ENCODE data around the gene HK3.
"Not testable (repeated sequence)": the region's sequence is repeated elsewhere in the genome, so short reads cannot be mapped to it uniquely, and the experiment has no call there.

Gene HK3

DNA sequence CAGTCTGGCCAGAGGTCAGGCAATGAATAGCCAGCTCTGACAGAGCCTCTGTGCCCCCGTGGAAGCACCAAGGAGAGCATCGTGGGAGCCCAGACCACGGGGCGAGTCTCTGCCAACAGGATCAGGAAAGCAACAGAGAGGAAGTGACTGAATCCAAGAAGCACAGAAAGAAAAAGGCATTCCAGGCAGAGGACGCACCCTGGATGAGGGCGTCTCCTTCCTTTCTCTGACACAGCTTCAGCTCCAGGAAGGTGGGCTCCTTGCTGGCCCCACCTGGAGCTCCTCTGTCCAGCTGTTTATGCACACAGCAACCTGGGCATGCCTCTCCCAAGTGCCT, 16.6 kb downstream of the HK3 start:
- DNase-seq (ENCODE audit: low spot score) = no peak

GRCh38 chr5:176881816-176882566, 17.2 kb downstream of the HK3 start:
- DNase-seq (ENCODE audit: low spot score) = no peak

DNA sequence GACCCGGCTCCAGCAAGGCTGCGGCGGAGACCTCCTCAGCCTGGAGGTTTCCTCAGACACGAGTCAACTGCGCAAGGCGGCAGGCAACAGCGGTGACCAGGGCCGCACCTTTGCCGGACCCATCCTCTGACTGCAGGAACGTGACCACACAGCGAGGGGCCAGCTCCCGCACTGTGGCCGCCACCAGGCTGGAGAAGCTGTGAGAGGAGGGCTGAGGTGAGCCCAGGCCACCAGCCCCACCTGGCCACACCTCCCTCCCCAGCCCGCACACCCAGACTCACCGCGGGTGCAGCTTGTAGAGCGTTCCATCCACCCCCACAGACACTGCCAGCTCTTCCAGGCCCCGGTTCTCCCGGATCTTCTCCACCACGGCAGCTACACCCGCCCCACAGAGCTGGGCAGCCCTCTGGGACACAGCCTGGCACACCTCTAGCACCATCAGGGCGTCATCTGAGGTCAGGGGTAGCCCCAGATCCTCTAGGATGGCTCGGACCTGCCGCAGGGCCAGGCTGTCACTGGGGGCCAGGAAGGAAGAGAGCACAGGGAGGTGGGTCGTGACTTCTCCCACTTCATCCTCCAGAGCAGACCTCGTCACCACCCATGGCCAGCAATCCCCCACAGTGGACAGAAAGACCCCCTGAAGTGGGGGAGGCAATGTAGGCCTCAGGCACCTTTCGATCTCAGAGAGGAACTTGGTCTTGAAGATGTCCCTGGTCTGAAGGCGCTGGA, 18.0 kb downstream of the HK3 start:
- DNase-seq (ENCODE audit: low spot score) = no peak

- no peak for DNase-seq (ENCODE audit: low spot score)
Measured at GRCh38 chr5:176880366-176881020, 18.7 kb downstream of the HK3 start.

GRCh38 chr5:176879663-176880361, 19.3 kb downstream of the HK3 start:
- no peak for DNase-seq (ENCODE audit: low spot score)

GRCh38 chr5:176878906-176879662, 20.1 kb downstream of the HK3 start:
- no peak for DNase-seq (ENCODE audit: low spot score)

GRCh38 chr5:176878463-176878862, 20.7 kb downstream of the HK3 start:
- DNase-seq (ENCODE audit: low spot score) = no peak

GRCh38 chr5:176877793-176878331, 21.3 kb downstream of the HK3 start:
- DNase-seq (ENCODE audit: low spot score) = no peak

GRCh38 chr5:176876506-176877431, 22.4 kb downstream of the HK3 start:
- no peak for DNase-seq (ENCODE audit: low spot score)

- no peak for DNase-seq (ENCODE audit: low spot score)
Measured at GRCh38 chr5:176875783-176876505, 23.2 kb downstream of the HK3 start.

DNA sequence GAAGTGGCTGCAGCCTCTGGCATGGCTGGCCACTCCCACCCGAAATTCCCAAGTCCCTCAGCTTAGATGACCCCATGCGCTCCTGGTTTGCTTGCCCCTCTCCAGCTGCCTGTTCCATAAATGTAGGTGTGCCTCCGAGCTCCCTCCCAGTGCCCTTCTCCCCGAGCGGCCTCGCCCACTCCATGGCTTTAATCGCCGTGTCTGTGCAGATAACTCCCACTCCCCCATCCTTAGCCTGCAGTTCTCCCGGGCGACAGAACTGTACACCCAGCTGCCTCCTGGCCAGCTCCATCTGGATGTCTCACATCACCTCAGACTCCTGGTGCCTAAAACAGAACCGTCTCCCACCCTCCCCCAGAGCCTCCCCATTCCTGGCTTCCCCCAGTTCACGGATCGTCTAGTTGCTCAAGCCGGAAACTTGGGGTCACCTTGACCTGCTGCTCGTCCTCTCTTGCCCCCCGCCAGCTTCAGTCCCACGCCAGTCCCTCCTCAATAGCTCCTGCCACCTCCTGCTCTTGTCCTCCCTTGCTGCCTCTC, 24.1 kb downstream of the HK3 start:
- no peak for DNase-seq (ENCODE audit: low spot score)

GRCh38 chr5:176874198-176874780, 24.9 kb downstream of the HK3 start:
- no peak for DNase-seq (ENCODE audit: low spot score)

GRCh38 chr5:176873541-176874172, 25.5 kb downstream of the HK3 start:
- no peak for DNase-seq (ENCODE audit: low spot score)

DNA sequence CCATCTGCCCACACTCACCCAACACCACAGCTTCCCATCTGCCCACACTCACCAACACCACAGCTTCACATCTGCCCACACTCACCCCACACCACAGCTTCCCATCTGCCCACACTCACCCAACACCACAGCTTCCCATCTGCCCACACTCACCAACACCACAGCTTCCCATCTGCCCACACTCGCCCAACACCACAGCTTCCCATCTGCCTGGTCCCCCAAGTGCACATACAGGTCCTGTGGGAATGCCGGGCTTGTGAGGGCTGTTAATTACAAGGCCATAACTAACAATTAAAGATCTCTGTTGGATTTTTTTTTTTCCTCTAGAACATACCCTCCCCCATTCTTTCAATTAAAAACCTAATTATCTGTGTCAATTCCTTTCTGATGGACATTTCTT, 26.1 kb downstream of the HK3 start:
- not testable (repeated sequence) for DNase-seq (ENCODE audit: low spot score)

DNA sequence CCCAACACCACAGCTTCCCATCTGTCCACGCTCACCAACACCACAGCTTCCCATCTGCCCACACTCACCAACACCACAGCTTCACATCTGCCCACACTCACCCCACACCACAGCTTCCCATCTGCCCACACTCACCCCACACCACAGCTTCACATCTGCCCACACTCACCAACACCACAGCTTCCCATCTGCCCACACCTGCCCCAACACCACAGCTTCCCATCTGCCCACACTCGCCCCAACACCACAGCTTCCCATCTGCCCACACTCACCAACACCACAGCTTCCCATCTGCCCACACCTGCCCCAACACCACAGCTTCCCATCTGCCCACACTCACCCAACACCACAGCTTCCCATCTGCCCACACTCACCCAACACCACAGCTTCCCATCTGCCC, 26.6 kb downstream of the HK3 start:
- DNase-seq (ENCODE audit: low spot score) = not testable (repeated sequence)

- DNase-seq (ENCODE audit: low spot score) = not testable (repeated sequence)
Measured at GRCh38 chr5:176870644-176871043, 28.5 kb downstream of the HK3 start.

GRCh38 chr5:176870110-176870591, 29.0 kb downstream of the HK3 start:
- peak; percentile 6 for DNase-seq (ENCODE audit: low spot score)

DNA sequence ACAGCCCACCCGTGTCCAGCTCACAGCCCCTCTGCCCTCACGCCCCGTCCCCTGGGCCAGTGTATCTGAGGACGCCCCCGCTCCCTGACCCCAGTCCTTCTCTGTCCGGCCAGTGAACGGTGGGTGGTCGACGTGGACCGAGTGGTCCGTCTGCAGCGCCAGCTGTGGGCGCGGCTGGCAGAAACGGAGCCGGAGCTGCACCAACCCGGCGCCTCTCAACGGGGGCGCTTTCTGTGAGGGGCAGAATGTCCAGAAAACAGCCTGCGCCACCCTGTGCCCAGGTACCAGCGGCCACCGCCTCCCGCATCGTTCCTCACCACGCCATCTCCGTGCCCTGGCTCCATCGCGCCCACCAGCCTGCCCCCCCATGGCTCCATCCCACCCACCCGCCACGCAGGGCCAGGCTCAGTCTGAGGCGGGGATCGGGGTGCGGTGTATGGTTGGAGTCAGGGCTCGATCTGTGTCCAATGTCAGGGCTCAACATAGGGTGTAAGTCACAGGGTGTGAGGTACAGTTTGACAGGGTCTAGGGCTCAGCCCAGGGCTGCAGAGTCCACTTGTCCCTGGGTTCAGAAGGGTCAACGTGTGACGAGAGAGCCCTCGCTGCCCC, 29.5 kb downstream of the HK3 start:
- DNase-seq (ENCODE audit: low spot score) = no peak

Measured in globus pallidus (tissue), 1 donor.